RWPE2 (cell line): ENCODE measurements around the gene INTS2.

ENCODE experiments used
- ATAC-seq: fragments of 200-7000 bp; cut with Tn5 transposase; 3 replicates; pipeline ENCODE4 v1.9.1; 2021; ENCODE audit warnings: low read depth
- DNase-seq: peaks from one replicate; pipeline ENCODE4 v3.0.0-alpha.2; 2020; ENCODE audit warnings: low spot score
- H3K27ac ChIP-seq: fragments of 450-650 bp; 2 replicates; pipeline ENCODE4 v1.5.1; 2017; ENCODE audit warnings: mild to moderate bottlenecking; ENCODE audit not compliant: poor library complexity, severe bottlenecking
- H3K27me3 ChIP-seq: fragments of 250-450 bp; sonication (Bioruptor Pico); 2 replicates; pipeline ENCODE4 v1.5.1; 2021; ENCODE audit warnings: mild to moderate bottlenecking, moderate library complexity; ENCODE audit not compliant: insufficient read depth, poor library complexity, severe bottlenecking
- H3K36me3 ChIP-seq: fragments of 250-450 bp; sonication (Bioruptor Pico); 2 replicates; pipeline ENCODE4 v1.5.1; 2020; ENCODE audit warnings: low read depth, mild to moderate bottlenecking, moderate library complexity
- H3K4me1 ChIP-seq: fragments of 250-450 bp; sonication (Bioruptor Pico); 2 replicates; pipeline ENCODE4 v1.5.1; 2021; ENCODE audit warnings: mild to moderate bottlenecking, moderate library complexity; ENCODE audit not compliant: insufficient read depth, poor library complexity, severe bottlenecking
- H3K4me3 ChIP-seq: fragments of 250-450 bp; sonication (Bioruptor Pico); 2 replicates; pipeline ENCODE4 v1.5.1; 2021; ENCODE audit warnings: mild to moderate bottlenecking, moderate library complexity; ENCODE audit not compliant: severe bottlenecking
- H3K9me3 ChIP-seq: fragments of 250-450 bp; sonication (Bioruptor Pico); 2 replicates; pipeline ENCODE4 v1.5.1; 2021; ENCODE audit warnings: mild to moderate bottlenecking, moderate library complexity; ENCODE audit not compliant: severe bottlenecking
- TF ChIP-seq, protein P1 (sequence below): fragments of 450-650 bp; IDR thresholded peaks from one replicate; pipeline ENCODE4 v1.5.1; 2017; ENCODE audit warnings: mild to moderate bottlenecking, moderate library complexity; ENCODE audit not compliant: poor library complexity, severe bottlenecking

The INTS2 gene, protein sequence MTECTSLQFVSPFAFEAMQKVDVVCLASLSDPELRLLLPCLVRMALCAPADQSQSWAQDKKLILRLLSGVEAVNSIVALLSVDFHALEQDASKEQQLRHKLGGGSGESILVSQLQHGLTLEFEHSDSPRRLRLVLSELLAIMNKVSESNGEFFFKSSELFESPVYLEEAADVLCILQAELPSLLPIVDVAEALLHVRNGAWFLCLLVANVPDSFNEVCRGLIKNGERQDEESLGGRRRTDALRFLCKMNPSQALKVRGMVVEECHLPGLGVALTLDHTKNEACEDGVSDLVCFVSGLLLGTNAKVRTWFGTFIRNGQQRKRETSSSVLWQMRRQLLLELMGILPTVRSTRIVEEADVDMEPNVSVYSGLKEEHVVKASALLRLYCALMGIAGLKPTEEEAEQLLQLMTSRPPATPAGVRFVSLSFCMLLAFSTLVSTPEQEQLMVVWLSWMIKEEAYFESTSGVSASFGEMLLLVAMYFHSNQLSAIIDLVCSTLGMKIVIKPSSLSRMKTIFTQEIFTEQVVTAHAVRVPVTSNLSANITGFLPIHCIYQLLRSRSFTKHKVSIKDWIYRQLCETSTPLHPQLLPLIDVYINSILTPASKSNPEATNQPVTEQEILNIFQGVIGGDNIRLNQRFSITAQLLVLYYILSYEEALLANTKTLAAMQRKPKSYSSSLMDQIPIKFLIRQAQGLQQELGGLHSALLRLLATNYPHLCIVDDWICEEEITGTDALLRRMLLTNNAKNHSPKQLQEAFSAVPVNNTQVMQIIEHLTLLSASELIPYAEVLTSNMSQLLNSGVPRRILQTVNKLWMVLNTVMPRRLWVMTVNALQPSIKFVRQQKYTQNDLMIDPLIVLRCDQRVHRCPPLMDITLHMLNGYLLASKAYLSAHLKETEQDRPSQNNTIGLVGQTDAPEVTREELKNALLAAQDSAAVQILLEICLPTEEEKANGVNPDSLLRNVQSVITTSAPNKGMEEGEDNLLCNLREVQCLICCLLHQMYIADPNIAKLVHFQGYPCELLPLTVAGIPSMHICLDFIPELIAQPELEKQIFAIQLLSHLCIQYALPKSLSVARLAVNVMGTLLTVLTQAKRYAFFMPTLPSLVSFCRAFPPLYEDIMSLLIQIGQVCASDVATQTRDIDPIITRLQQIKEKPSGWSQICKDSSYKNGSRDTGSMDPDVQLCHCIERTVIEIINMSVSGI

DNA sequence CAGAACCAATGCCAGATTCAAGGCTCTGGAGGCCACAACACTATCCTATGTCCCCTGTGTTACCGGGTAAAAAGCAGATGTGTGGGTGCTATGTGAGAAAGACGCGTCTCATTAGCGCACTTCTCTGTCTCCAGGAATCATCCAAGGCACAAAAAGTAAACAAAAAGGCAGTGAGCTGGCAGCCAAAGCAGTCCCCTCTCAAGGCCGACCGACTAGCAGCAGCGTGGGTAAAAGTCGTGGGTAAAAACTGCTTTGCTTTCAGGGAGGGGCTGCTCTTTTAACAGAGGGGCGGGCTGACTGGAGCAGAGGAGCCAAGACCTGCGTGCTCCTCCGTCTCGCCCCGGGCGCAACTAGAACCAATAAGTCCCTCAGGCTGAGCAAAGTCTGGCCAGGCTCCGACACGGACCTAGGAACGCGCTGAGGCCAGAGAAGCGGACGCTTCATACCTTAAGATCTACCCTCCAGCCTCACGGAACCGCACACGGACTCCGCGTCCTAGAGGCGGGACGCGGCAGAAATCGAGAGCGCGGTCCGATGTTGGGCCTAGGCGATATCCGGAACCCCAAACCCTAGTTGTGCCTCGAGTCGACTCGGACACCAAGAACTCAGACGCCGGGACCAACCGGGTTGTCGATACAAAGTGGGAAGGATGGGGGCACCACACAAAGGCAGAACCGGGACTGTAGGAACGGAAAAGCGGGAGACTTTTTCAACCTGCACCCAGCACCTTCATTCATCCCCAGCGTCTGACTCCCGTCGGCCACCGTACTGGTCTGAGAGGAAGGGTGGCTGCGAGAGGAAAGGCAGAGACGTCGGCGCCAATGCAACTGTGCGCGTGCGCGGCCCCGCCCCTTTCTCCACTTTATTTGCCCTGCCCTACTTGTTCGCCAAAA, at the start of gene INTS2:
Gene INTS2 (minus strand): TSS at position 775 of the 893 bp plus-strand sequence. CDS start 1,338 bp downstream, outside the sequence.
- TF ChIP-seq, protein P1, sequence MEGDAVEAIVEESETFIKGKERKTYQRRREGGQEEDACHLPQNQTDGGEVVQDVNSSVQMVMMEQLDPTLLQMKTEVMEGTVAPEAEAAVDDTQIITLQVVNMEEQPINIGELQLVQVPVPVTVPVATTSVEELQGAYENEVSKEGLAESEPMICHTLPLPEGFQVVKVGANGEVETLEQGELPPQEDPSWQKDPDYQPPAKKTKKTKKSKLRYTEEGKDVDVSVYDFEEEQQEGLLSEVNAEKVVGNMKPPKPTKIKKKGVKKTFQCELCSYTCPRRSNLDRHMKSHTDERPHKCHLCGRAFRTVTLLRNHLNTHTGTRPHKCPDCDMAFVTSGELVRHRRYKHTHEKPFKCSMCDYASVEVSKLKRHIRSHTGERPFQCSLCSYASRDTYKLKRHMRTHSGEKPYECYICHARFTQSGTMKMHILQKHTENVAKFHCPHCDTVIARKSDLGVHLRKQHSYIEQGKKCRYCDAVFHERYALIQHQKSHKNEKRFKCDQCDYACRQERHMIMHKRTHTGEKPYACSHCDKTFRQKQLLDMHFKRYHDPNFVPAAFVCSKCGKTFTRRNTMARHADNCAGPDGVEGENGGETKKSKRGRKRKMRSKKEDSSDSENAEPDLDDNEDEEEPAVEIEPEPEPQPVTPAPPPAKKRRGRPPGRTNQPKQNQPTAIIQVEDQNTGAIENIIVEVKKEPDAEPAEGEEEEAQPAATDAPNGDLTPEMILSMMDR = no peak
- H3K9me3 ChIP-seq = no peaks in the 10 kb centered on the region
- H3K4me3 ChIP-seq = peak within 1 kb of the TSS; percentile 60

DNA sequence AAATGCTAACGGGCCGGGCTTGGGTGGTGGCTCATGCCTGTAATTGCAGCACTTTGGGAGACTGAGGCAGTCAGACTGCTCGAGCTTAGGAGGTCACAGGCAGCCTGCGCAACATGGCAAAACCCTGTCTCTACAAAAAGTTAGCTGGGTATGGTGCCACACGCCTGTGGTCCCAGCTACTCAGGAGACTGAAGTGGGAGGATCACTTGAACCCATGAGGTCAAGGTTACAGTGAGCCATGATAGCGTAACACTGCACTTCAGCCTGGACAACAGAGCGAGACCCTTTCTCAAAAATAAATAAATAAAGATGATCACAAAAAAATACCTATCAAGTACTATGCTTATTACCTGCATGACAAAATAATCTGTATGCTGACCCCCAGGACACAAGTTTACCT, 46.3 kb upstream of the INTS2 start:
- H3K9me3 ChIP-seq = no peaks in the 10 kb centered on the region
- no peak overlapping the region for H3K4me3 ChIP-seq
- TF ChIP-seq, protein P1 = no peak
- ATAC-seq (no peak), DNase-seq (no peak)
- no peaks in the 10 kb centered on the region for H3K4me1 ChIP-seq
- H3K36me3 ChIP-seq = peaks cover 73% of the 10 kb centered on the region
- no peaks in the 10 kb centered on the region for H3K27me3 ChIP-seq
- H3K27ac ChIP-seq = no peak overlapping the region

More for the DNA sequence above, at the start of gene INTS2:
- DNase-seq = peak; percentile 93
- peak; percentile 83 for ATAC-seq
- Histone ChIP-seq H3K4me1 (peaks cover 9% of the 10 kb centered on the region), H3K27ac (peak within 1 kb of the TSS; percentile 37), H3K27me3 (no peaks in the 10 kb centered on the region), H3K36me3 (peaks cover 37% of the 10 kb centered on the region)

DNA sequence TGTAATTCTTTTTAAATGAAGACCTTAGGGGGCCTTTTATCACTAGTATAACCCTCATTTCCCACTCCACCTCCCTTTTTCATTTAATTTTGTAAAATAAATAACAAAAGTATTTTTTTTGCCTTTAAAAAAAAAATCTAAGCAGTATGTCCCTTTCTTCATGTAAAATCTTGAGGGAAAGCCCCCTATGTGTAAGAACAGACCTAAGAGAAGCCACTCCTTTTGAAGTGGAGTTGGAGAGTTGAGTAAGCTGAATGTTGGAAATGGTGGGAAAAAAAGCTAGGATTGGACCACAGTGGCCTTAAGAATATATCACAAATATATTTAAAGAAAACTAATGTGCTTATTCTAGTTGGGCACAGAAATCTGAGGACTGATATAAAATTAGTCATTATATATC, 44.5 kb upstream of the INTS2 start:
- H3K4me1 ChIP-seq = no peaks in the 10 kb centered on the region

DNA sequence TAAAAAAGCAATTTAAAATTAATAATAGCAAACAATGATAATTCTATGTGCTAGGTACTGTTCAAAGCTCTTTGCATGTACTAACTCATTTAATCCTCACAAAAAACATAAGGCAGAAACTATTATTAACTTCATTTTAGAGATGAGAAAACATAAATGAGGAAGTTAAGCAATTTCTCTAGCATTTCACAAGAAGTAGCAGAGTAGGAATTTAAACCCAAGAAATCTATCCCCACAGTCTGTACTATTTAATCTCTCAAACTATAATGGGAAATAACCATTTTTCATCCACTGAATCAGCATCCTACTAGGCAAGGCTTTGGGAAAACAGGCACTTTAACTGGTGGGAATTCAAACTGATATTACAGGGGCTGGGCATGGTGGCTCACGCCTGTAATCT, 42.2 kb upstream of the INTS2 start:
- no peak for DNase-seq
- H3K4me1 ChIP-seq = no peaks in the 10 kb centered on the region
- H3K27ac ChIP-seq = no peak overlapping the region
- no peaks in the 10 kb centered on the region for H3K27me3 ChIP-seq
- no peaks in the 10 kb centered on the region for H3K9me3 ChIP-seq
- no peak for ATAC-seq
- no peak overlapping the region for H3K4me3 ChIP-seq
- TF ChIP-seq, protein P1 = no peak
- peaks cover 87% of the 10 kb centered on the region for H3K36me3 ChIP-seq

More for the DNA sequence above, 44.5 kb upstream of the INTS2 start:
- ATAC-seq = no peak
- DNase-seq = no peak
- Histone ChIP-seq H3K27me3 (no peaks in the 10 kb centered on the region), H3K36me3 (peaks cover 78% of the 10 kb centered on the region), H3K9me3 (no peaks in the 10 kb centered on the region), H3K4me3 (no peak overlapping the region), H3K27ac (no peak overlapping the region)
- TF ChIP-seq, protein P1 = no peak
